Measurements from ENCODE around the gene RAB24. TPM values are rescaled to one million over a fixed set of nuclear protein-coding genes. Genes with fewer than 3 reads are reported as not detected.
A peak's percentile ranks its signal among the peaks of the same experiment; 100 is the strongest.

Gene RAB24
- total RNA-seq, 1 experiment from 2014 or later = 42.6 TPM

- H3K27me3 Mint-ChIP-seq (ENCODE audit: insufficient read depth, unreplicated experiment) = no peaks in the 10 kb centered on the region
- ChIA-PET POLR2A (interaction anchor here (0.8 to 0.9 kb wide), 2 partner anchors 23 to 26 kb away, joined by 3 read pairs; no protein-coding TSS in a partner anchor), CTCF (interaction anchor here (0.7 to 0.8 kb wide), 2 partner anchors 11 to 157 kb away, joined by 3 read pairs; no protein-coding TSS in a partner anchor)
- H3K4me3 Mint-ChIP-seq (ENCODE audit: unreplicated experiment) = no peak overlapping the region
- H3K4me1 Mint-ChIP-seq (ENCODE audit: insufficient read depth, unreplicated experiment) = no peaks in the 10 kb centered on the region
- no peak overlapping the region for H3K27ac Mint-ChIP-seq (ENCODE audit: low read depth, unreplicated experiment)
- DNase-seq (ENCODE audit: unreplicated experiment) = no peak
- intact Hi-C loops (cut with micrococcal nuclease) = no loop called here
- no TSS peak for BruUV-seq (replicated peaks)
- H3K9me3 Mint-ChIP-seq (ENCODE audit: unreplicated experiment) = no peaks in the 10 kb centered on the region
- H3K36me3 Mint-ChIP-seq (ENCODE audit: insufficient read depth, unreplicated experiment) = peaks cover 97% of the 10 kb centered on the region
- TF ChIP-seq CTCF (IDR thresholded peaks at IDR 0.05; ENCODE audit: unreplicated experiment) = no peak
Measured at GRCh38 chr5:177275883-177276282, 27.6 kb downstream of the RAB24 start.

- H3K9me3 Mint-ChIP-seq (ENCODE audit: unreplicated experiment) = no peaks in the 10 kb centered on the region
- ChIA-PET CTCF (interaction anchor here (0.8 to 3.2 kb wide), 7 partner anchors 9 to 158 kb away, joined by 3 to 23 read pairs (median 3); no protein-coding TSS in a partner anchor), POLR2A (interaction anchor here (0.9 to 2.0 kb wide), 8 partner anchors 11 to 184 kb away, joined by 3 to 12 read pairs (median 4); partner anchors contain the start of genes PRELID1 and RAB24)
- no TSS peak for BruUV-seq (replicated peaks)
- no peaks in the 10 kb centered on the region for H3K27me3 Mint-ChIP-seq (ENCODE audit: insufficient read depth, unreplicated experiment)
- DNase-seq (ENCODE audit: unreplicated experiment) = no peak
- H3K4me3 Mint-ChIP-seq (ENCODE audit: unreplicated experiment) = no peak overlapping the region
- no peak for TF ChIP-seq CTCF (IDR thresholded peaks at IDR 0.05; ENCODE audit: unreplicated experiment)
- intact Hi-C loops (cut with micrococcal nuclease) = no loop called here
- peak overlapping the region; percentile 50 for H3K27ac Mint-ChIP-seq (ENCODE audit: low read depth, unreplicated experiment)
- peaks cover 99% of the 10 kb centered on the region for H3K36me3 Mint-ChIP-seq (ENCODE audit: insufficient read depth, unreplicated experiment)
- peaks cover 17% of the 10 kb centered on the region for H3K4me1 Mint-ChIP-seq (ENCODE audit: insufficient read depth, unreplicated experiment)
Measured at GRCh38 chr5:177271113-177271512, 32.4 kb downstream of the RAB24 start.

GRCh38 chr5:177270653-177271052, 32.9 kb downstream of the RAB24 start:
- no peak overlapping the region for H3K4me3 Mint-ChIP-seq (ENCODE audit: unreplicated experiment)
- peaks cover 99% of the 10 kb centered on the region for H3K36me3 Mint-ChIP-seq (ENCODE audit: insufficient read depth, unreplicated experiment)
- POLR2A ChIA-PET = interaction anchor here (0.9 to 2.0 kb wide), 10 partner anchors 9 to 185 kb away, joined by 3 to 12 read pairs (median 4); partner anchors contain the start of genes PRELID1 and RAB24
- BruUV-seq (replicated peaks) = no TSS peak
- H3K9me3 Mint-ChIP-seq (ENCODE audit: unreplicated experiment) = no peaks in the 10 kb centered on the region
- CTCF ChIA-PET = interaction anchor here (0.8 to 3.2 kb wide), 8 partner anchors 8 to 157 kb away, joined by 3 to 23 read pairs (median 4); no protein-coding TSS in a partner anchor
- peak overlapping the region; percentile 50 for H3K27ac Mint-ChIP-seq (ENCODE audit: low read depth, unreplicated experiment)
- peaks cover 17% of the 10 kb centered on the region for H3K4me1 Mint-ChIP-seq (ENCODE audit: insufficient read depth, unreplicated experiment)
- TF ChIP-seq CTCF (IDR thresholded peaks at IDR 0.05; ENCODE audit: unreplicated experiment) = no peak
- DNase-seq (ENCODE audit: unreplicated experiment) = no peak
- no peaks in the 10 kb centered on the region for H3K27me3 Mint-ChIP-seq (ENCODE audit: insufficient read depth, unreplicated experiment)
- intact Hi-C loops (cut with micrococcal nuclease) = no loop called here

- Mint-ChIP-seq H3K4me3 (ENCODE audit: unreplicated experiment) (no peak overlapping the region), H3K4me1 (ENCODE audit: insufficient read depth, unreplicated experiment) (peaks cover 17% of the 10 kb centered on the region), H3K27me3 (ENCODE audit: insufficient read depth, unreplicated experiment) (no peaks in the 10 kb centered on the region), H3K36me3 (ENCODE audit: insufficient read depth, unreplicated experiment) (peaks cover 99% of the 10 kb centered on the region), H3K9me3 (ENCODE audit: unreplicated experiment) (no peaks in the 10 kb centered on the region), H3K27ac (ENCODE audit: low read depth, unreplicated experiment) (peak overlapping the region; percentile 50)
- no TSS peak for BruUV-seq (replicated peaks)
- POLR2A ChIA-PET = interaction anchor here (0.7 to 2.0 kb wide), 12 partner anchors 9 to 86 kb away, joined by 3 to 12 read pairs (median 4); partner anchors contain the start of genes PRELID1 and RAB24
- CTCF ChIA-PET = interaction anchor here (0.7 to 3.2 kb wide), 7 partner anchors 9 to 231 kb away, joined by 3 to 23 read pairs (median 5); no protein-coding TSS in a partner anchor
- intact Hi-C loops (cut with micrococcal nuclease) = no loop called here
- DNase-seq (ENCODE audit: unreplicated experiment) = peak; percentile 27
- no peak for TF ChIP-seq CTCF (IDR thresholded peaks at IDR 0.05; ENCODE audit: unreplicated experiment)
Measured at GRCh38 chr5:177269976-177270375, 33.5 kb downstream of the RAB24 start.
